ENCODE data around the gene RPS15. TPM values are rescaled to one million over a fixed set of nuclear protein-coding genes. Genes with fewer than 3 reads are reported as not detected.

The RPS15 gene
- total RNA-seq, 1 donor from 2014 or later: 3,906 TPM

DNA sequence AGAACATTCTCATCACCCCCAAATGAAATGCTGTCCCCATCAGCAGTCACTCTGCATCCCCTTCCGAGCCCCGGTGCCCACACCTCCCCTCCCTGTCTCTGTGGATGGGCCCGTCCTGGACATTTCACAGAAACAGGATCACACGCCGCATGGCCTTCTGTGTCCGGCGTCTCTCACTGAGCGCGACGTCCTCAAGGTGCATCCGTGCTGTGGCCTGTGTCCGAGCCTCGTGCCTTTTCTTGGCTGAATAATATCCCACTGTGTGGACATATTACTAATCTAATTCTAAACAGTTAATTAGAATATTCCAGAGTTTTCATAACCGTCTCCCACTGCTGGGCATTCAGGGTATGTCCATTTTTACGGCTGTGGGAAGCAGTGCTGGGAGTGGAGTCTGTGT is 45.8 kb upstream of the RPS15 start:
- peaks cover 0 to 40% of the 10 kb centered on the region in 2 donors for H3K36me3 ChIP-seq
- peaks cover 37% of the 10 kb centered on the region for H3K4me1 ChIP-seq
- H3K4me3 ChIP-seq: no peak overlapping the region
- H3K27ac ChIP-seq: no peak overlapping the region
- intact Hi-C loops (cut with DNase I): no loop called here
- no peak for DNase-seq (ENCODE audit: extremely low spot score in 2 of 2)
- no peaks in the 10 kb centered on the region for H3K27me3 ChIP-seq
- no peak for TF ChIP-seq POLR2A (IDR thresholded peaks at IDR 0.05)
- TF ChIP-seq, protein P1, sequence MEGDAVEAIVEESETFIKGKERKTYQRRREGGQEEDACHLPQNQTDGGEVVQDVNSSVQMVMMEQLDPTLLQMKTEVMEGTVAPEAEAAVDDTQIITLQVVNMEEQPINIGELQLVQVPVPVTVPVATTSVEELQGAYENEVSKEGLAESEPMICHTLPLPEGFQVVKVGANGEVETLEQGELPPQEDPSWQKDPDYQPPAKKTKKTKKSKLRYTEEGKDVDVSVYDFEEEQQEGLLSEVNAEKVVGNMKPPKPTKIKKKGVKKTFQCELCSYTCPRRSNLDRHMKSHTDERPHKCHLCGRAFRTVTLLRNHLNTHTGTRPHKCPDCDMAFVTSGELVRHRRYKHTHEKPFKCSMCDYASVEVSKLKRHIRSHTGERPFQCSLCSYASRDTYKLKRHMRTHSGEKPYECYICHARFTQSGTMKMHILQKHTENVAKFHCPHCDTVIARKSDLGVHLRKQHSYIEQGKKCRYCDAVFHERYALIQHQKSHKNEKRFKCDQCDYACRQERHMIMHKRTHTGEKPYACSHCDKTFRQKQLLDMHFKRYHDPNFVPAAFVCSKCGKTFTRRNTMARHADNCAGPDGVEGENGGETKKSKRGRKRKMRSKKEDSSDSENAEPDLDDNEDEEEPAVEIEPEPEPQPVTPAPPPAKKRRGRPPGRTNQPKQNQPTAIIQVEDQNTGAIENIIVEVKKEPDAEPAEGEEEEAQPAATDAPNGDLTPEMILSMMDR (IDR thresholded peaks at IDR 0.05): no peak
- TF ChIP-seq POLR2AphosphoS5 (IDR thresholded peaks at IDR 0.05; ENCODE audit: insufficient read depth in 1 of 2, low read depth in 1 of 2): no peak
- H3K9me3 ChIP-seq: no peaks in the 10 kb centered on the region

DNA sequence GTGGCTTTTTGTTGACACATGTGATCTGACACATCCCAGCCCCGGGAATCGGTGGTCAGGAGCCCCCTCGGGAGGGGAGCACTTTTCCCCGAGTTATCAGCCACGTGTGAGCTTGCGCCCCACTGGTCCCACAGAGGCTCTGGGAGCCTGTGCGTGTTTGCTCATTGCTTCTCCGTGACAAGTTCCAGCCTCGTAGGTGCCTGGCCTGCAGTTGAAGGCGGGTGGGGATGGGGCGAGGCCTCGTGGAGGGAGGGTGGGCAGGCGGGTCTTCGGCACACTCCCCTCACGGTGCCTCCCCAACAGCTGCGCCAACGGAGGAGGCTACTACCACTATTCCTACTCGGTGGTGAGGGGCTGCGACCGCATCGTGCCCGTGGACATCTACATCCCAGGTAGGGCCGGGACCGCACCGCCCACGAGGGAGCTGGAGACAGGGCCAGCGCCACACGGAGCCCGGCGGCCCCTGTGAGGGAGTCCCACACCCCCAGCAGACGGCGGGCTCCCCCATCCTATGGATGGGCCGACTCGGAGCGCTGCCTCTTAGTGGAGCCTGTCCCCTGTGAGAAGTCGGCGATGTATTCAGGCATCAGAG is 45.2 kb upstream of the RPS15 start:
- Histone ChIP-seq H3K27ac (no peak overlapping the region), H3K4me1 (peaks cover 34% of the 10 kb centered on the region), H3K27me3 (no peaks in the 10 kb centered on the region), H3K36me3 (peaks cover 0 to 39% of the 10 kb centered on the region in 2 donors), H3K9me3 (no peaks in the 10 kb centered on the region), H3K4me3 (no peak overlapping the region)
- TF ChIP-seq POLR2AphosphoS5 (IDR thresholded peaks at IDR 0.05; ENCODE audit: insufficient read depth in 1 of 2, low read depth in 1 of 2): no peak
- TF ChIP-seq POLR2A (IDR thresholded peaks at IDR 0.05): no peak
- TF ChIP-seq, protein P1 (IDR thresholded peaks at IDR 0.05): no peak
- DNase-seq (ENCODE audit: extremely low spot score in 2 of 2): no peak
- intact Hi-C loops (cut with DNase I): no loop called here

DNA sequence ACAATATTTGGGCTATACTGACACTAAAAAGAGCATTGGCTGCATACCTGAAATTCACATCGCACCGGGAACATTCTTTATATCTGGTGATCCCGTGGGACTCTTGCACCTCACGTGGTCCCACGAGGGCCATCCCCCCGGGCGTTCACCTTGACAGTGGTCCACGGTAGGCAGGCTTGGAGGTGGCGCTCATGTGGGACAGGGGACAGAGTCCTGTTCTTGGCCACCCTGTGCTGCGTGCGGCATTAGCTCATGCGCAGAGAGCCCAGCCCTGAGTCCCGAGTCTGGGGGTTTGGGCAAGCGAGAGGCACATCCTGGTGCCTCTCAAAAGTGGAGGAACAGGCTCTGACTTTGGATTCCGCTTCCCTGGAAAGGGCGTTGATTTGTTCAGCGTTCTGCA is 44.4 kb upstream of the RPS15 start:
- TF ChIP-seq POLR2A (IDR thresholded peaks at IDR 0.05) (no peak), POLR2AphosphoS5 (IDR thresholded peaks at IDR 0.05; ENCODE audit: insufficient read depth in 1 of 2, low read depth in 1 of 2) (no peak)
- TF ChIP-seq, protein P1 (IDR thresholded peaks at IDR 0.05): no peak
- H3K9me3 ChIP-seq: no peaks in the 10 kb centered on the region
- H3K27ac ChIP-seq: no peak overlapping the region
- H3K4me3 ChIP-seq: no peak overlapping the region
- H3K4me1 ChIP-seq: peaks cover 34% of the 10 kb centered on the region
- peaks cover 0 to 31% of the 10 kb centered on the region in 2 donors for H3K36me3 ChIP-seq
- no peak for DNase-seq (ENCODE audit: extremely low spot score in 2 of 2)
- intact Hi-C loops (cut with DNase I): no loop called here
- no peaks in the 10 kb centered on the region for H3K27me3 ChIP-seq

DNA sequence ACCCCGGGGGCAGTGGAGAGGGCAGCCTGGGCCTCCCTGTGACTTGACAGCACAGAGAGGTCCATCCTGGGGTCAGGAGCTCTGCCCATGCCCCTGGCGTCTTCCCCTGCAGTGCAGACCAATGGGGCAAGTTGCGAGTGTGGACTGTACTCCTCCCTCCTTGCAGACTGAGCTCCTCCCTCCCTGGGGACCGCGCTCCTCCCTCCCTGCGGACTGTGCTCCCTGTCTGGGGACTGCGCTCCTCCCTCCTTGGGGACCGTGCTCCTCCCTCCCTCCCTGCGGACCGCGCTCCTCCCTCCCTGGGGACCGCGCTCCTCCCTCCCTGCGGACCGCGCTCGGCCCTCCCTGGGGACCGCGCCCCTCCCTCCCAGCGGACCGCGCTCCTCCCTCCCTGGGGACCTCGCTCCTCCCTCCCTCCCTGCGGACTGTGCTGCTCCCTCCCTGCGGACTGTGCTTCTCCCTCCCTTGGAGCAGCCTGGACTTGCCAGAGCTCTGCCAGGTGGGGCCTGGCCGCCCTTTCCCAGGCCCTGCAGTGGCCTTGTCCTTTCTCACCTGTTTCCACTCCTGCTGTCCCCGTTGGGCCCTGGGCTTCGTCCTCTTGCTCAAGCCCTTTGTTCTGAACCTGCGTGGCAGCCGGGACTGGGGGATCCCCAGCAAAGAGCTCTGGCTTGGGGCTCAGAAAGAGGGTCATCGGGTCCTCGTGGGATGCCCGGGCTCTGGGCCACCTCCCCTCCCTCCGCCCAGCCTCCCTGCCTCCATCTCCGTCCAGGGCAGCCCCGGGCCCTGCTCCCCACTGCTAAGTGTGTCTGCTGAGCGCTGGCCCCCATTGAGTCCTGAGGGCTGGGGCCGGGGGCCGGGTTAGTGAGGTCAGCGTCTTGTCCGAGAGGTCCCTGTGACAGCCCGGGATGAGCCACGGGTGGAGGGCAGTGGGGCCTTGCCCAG is 43.7 kb upstream of the RPS15 start:
- H3K27ac ChIP-seq: no peak overlapping the region
- no peak overlapping the region for H3K4me3 ChIP-seq
- H3K36me3 ChIP-seq: peaks cover 0 to 24% of the 10 kb centered on the region in 2 donors
- H3K4me1 ChIP-seq: peaks cover 34% of the 10 kb centered on the region
- no peaks in the 10 kb centered on the region for H3K9me3 ChIP-seq
- TF ChIP-seq POLR2A (IDR thresholded peaks at IDR 0.05) (no peak), POLR2AphosphoS5 (IDR thresholded peaks at IDR 0.05; ENCODE audit: insufficient read depth in 1 of 2, low read depth in 1 of 2) (no peak)
- TF ChIP-seq, protein P1 (IDR thresholded peaks at IDR 0.05): no peak
- DNase-seq (ENCODE audit: extremely low spot score in 2 of 2): no peak
- H3K27me3 ChIP-seq: no peaks in the 10 kb centered on the region
- intact Hi-C loops (cut with DNase I): no loop called here
